NCI-H128 (cell line): ENCODE results near the gene BORCS5.
"Not testable (repeated sequence)": the region's sequence is repeated elsewhere in the genome, so short reads cannot be mapped to it uniquely, and the experiment has no call there.

Source experiments
- DNase-seq: peaks from one replicate; lab custom pipeline; 2025; ENCODE audit not compliant: unreplicated experiment; lab: John Stamatoyannopoulos, UW

The BORCS5 gene

DNA sequence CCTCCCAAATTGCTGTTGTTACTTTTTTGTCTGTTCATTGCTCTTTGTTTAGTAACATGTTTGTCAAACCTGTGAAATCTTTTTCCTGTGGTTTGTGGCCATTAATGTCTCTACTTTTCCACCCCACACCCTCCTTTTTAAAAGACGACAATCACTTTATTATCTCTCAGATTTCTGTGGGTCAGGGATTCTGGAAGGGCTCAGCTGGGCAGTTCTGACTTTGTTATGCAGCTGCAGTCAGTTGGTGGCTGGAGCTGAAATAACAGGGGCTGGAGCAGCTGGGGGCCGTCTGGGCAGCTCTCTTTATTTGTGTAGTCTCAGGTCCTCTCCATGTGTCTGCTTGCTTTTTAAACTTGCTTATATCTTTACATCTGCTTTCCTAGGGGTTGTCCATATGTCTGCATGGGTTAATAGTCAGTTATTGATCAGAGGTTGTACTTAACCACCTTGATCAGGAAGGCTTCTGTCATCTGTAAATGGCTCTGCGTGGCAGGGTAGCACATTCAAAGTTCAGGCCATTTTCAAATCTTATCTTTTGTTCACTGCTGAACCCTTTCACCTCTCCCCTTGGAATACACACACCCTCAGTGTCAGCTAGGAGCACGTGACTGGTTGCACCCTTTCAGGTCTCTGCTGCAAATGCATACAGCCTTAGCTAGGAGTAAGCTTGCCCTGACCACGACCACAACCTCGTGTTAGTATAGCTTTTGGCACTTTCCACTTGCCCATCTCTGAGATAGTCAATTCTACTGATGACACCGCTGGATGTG, 27.9 kb downstream of the BORCS5 start:
- no peak for DNase-seq

- no peak for DNase-seq
Observed at GRCh38 chr12:12387501-12387900, 30.6 kb downstream of the BORCS5 start.

DNA sequence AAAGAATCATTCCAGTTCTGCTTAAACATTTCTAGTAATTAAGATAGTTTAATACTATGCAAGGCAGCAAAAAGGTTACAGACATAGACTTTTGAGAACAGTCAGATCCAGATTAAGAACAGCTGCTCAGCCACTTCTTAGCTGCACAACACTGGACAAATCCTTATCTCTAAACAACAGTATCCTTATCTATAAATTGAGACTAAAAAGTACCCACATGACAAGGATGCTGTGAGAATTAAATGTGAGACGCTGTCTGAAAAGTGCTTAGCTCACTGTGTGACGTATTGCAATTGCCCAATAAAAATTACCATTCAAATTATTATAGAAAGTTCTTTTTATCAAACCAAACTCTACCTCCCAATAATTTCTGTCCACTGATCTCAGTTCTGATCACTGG, 35.5 kb downstream of the BORCS5 start:
- DNase-seq, result no peak

- no peak for DNase-seq
Observed at GRCh38 chr12:12393171-12393570, 36.3 kb downstream of the BORCS5 start.

- no peak for DNase-seq
Observed at GRCh38 chr12:12396694-12397093, 39.8 kb downstream of the BORCS5 start.

GRCh38 chr12:12397184-12397583, 40.3 kb downstream of the BORCS5 start:
- no peak for DNase-seq

- no peak for DNase-seq
Observed at GRCh38 chr12:12398026-12398859, 41.4 kb downstream of the BORCS5 start.

- DNase-seq, result no peak
Observed at GRCh38 chr12:12399161-12399560, 42.3 kb downstream of the BORCS5 start.

- DNase-seq, result no peak
Observed at GRCh38 chr12:12399776-12400305, 43.0 kb downstream of the BORCS5 start.

GRCh38 chr12:12400793-12401192, 43.9 kb downstream of the BORCS5 start:
- no peak for DNase-seq

DNA sequence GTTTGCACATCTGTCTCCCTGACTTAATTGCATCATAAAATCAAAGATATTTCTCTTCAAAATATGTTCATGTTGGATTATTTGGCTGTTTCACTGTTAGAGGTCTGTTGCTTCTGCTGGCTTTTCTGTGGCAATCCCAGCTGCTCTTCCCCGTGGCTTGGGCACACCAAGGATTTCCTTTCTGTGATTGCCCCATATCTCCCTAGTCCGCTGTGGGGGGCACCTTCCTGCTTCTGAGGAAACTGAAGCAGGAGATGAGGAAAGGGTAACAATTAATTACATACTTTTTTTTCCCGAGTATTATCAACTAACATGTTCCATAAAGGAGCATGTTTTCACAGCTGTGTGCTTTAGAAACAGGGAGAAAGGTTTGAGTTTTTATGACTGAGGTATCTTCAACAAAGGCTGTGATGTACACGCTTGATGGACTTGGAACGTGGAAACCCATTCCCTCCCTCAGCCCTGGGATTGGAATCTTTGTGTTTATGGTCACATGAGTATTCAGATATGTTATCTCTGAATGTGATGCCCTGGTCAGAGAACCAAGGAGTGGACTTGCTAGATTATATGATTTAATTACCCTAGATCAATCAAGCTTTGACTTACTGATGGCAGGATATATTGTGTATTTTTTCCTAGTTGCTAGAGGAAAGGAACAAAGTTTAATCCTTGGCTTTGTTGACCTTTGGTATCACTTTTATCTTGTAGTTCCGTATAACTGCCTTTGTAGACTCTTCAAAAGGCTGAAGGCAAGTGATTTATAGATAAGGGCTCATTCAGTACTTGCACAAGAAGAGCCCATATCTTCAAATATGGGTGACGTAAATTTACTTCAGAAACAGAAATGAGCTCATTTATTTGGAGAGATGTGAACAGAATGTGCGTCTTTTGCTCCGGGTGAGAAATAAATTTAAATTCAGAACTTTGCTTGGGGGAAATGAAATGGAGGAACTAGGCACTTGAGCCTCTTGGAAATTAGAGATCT, 46.7 kb downstream of the BORCS5 start:
- DNase-seq, result no peak

GRCh38 chr12:12404297-12404696, 47.4 kb downstream of the BORCS5 start:
- DNase-seq, result no peak

DNA sequence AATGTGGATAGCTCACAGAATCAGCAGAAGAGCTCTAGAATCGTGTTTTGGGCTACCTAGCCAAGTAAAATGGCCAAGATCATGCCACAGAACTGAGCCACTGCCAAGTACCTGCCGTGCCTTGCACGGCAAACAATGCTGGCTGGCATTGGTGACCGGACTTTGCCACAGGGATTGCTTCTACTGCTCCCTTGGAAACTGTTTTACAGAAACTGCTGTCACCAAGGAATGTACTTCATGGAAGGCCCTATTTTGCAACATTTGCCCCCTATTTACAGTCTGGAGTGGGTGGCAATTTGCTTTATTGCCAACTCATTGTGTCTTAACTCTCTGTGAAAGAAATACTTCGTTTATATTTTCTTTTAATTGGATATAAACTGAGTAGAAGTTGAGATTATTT, 49.0 kb downstream of the BORCS5 start:
- no peak for DNase-seq

GRCh38 chr12:12406762-12407161, 49.9 kb downstream of the BORCS5 start:
- DNase-seq, result no peak

DNA sequence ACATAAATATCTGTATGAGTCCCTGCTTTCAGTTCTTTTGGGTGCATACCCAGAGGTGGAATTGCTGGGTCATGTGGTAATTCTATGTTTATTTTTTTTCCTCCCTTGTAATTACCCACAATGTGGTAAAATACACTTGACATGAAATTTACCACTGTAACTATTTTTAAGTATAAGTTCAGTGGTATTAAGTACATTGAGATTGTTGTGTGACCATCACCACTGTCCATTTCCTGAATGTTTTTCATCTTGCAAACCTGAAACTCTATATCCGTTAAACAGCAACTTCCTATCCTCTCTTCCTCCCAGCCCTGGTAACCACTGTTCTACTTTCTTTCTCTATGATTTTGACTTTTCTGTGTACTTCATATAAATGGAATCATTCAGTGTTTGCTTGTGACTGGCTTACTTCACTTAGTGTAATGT, 51.4 kb downstream of the BORCS5 start:
- DNase-seq, result no peak

GRCh38 chr12:12409337-12409736, 52.5 kb downstream of the BORCS5 start:
- not testable (repeated sequence) for DNase-seq

DNA sequence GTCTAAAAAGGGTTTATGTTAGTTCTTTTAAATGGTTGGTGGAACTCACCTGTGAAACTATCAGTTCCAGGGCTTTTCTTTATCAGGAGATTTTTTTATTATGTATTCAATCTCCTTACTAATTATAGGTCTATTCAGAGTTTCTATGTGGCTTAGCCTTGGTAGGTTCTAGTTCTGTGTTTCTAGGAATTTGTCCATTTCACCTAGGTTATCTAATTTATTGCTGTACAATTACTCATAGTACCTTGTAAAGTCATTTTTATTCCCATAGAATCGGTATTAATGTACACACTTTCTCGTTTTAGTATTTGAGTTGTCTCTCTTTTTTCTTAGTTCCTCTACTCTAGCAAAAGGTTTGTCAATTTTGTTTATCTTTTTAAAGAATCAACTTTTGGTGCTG, 59.0 kb downstream of the BORCS5 start:
- no peak for DNase-seq

- not testable (repeated sequence) for DNase-seq
Observed at GRCh38 chr12:12419165-12419564, 62.3 kb downstream of the BORCS5 start.

GRCh38 chr12:12423367-12423766, 66.5 kb downstream of the BORCS5 start:
- no peak for DNase-seq

DNA sequence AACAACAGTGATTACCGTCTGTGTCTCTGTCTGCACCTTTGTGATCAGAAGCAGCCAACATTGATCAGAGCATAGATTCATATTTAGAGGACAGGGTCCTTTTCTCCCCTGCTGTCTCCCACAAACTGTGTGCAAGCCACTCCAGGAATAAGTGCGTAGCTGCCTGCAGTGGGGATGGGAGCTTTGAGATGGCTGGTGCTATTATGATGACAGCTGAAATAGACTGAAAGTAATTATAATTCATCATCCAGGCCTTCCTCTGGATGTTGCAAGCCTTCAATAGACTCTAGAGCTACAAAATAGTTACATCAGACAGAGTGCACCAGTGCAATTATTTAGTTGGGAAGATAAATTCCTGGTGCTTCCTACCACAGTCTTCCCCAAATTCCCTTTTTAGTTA, 68.1 kb downstream of the BORCS5 start:
- no peak for DNase-seq

- DNase-seq, result no peak
Observed at GRCh38 chr12:12425616-12426015, 68.7 kb downstream of the BORCS5 start.
